Stromal cell of bone marrow (primary cell): ENCODE measurements around the gene DHRSX.
"Not testable (repeated sequence)": the region's sequence is repeated elsewhere in the genome, so short reads cannot be mapped to it uniquely, and the experiment has no call there.

Experiments used
- DNase-seq: peaks from one replicate; pipeline ENCODE4 v3.0.0-alpha.2; 2012; ENCODE audit warnings: low read depth

Gene DHRSX

GRCh38 chrX:2351321-2351720 lies 149.5 kb downstream of the DHRSX start:
- DNase-seq: peak; percentile 69

DNA sequence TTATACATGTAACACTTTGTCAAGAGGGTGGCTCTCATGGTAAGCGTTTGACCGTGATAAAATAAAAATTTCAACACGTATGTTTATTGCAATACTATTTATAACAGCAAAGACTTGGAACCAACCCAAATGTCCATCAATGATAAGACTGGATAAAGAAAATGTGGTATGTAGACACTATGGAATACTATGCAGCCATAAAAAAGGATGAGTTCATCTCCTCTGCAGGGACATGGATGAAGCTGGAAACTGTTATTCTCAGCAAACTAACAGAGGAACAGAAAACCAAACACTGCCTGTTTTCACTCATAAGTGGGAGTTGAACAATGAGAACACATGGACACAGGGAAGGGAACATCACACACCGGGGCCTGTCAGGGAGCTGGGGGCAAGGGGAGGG lies 150.1 kb downstream of the DHRSX start:
- DNase-seq: not testable (repeated sequence)

DNA sequence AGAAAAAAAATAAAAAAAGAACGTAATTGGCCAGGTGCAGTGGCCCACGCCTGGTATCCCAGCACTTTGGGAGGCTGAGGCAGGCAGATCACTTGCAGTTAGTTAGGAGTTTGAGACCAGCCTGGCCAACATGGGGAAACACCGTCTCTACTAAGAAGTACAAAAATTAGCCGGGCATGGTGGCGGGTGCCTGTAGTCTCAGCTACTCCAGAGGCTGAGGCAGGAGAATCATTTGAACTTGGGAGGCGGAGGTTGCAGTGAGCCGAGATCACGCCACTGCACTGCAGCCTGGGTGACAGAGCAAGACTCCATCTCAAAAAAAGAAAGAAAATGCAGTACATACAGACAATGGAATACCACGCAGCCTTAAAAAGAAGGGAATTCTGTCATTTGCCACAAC lies 150.7 kb downstream of the DHRSX start:
- not testable (repeated sequence) for DNase-seq

DNA sequence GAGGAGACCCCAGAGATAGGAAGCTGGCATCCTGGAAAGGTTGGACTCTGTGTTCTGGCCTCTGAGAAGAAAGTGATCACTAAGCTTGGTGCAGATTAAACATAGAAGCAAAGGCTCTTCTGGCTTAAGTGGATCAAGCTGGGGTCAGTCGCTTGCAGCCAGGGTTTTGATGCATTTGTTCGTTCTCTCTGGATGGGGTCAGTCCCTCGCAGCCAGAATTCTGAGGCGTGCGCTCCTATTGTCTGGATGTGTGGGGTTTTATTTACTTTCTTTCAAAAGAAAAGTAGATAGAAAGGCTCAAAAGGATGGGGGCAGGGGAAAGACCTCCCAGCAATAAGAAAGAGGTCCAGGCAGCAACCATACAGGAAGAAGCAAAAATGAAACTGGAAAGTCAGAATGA lies 152.6 kb downstream of the DHRSX start:
- no peak for DNase-seq

DNA sequence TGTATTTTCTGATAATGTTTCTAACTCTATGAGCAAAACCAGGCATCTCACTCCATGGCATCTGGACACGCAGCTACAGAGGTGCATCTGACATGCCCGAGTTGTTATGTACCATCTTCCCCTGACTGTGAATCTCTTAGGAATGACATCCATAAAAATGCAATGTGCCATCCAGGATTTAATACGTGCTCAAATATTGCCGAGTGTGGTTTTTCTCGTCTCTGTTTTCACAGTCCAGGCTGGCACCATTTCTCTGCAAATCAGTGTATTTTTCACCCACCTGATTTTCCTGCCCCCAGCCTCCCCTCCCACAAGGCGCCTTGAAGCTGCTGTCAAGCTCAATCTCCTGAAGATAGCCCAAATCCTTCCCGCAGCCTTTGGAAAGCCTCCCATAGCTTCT lies 154.6 kb downstream of the DHRSX start:
- no peak for DNase-seq

- DNase-seq: no peak
Measured at GRCh38 chrX:2345562-2345961, 155.2 kb downstream of the DHRSX start.

DNA sequence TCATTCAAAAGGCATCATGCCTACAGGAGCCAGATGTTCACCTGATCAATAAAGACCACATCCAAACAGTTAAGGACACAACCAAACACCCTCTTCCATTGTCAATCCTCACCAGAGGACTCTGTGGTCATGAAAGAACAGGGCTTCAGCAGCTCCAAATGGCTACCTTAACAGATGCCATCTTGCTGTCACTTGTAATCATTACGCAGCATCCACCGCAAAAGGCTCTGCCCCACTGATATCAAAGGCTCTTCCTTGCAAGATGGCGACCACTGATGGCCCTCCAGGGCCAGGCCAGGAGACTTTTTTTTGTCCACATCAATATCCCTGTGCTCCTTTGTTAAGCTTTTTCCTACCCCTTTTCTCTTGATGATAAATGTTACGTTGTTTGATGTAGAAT lies 157.4 kb downstream of the DHRSX start:
- no peak for DNase-seq

GRCh38 chrX:2342874-2343273 lies 157.9 kb downstream of the DHRSX start:
- DNase-seq: no peak

- no peak for DNase-seq
Measured at GRCh38 chrX:2342281-2342688, 158.5 kb downstream of the DHRSX start.

DNA sequence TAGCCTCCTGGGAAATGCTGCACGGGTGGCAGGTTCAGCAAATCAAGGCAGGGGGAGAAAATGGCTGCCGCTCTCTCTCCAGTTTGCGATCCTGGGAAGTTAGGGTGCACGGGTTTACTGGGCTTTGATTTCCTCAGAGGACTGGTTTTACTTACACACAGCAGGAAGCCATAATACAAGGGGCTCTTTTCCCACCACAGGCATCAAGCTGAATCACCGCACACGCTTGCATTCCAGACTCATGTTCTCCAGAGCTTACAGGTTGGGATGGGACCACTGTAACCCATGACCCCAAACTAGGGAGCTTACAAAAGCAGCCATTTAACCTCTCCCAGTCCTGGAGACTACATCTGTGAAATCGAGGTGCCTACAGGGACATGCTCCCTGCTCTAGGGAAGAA lies 159.8 kb downstream of the DHRSX start:
- DNase-seq: no peak

GRCh38 chrX:2336181-2336580 lies 164.6 kb downstream of the DHRSX start:
- no peak for DNase-seq

GRCh38 chrX:2334237-2334636 lies 166.5 kb downstream of the DHRSX start:
- no peak for DNase-seq

- no peak for DNase-seq
Measured at GRCh38 chrX:2332252-2332651, 168.5 kb downstream of the DHRSX start.

DNA sequence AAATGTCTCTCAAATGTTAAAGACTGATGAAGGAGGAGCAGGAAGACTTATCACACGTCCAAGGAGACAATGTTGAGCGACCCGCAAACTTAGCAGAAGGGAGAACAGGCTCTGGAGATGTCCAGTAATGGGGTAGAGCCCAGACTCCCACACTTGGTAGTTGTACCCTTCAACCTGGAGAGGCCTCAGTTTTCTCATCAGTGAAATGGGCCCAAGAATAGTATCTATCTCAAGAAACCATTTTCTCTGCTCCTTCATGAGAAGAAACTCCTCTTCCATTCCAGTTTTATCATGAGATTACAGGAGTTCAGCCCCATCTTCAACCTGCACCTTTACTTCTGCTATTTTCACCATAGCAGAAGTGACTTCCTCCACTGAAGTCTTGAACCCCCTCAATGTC lies 169.9 kb downstream of the DHRSX start:
- no peak for DNase-seq

GRCh38 chrX:2330487-2330886 lies 170.3 kb downstream of the DHRSX start:
- no peak for DNase-seq

DNA sequence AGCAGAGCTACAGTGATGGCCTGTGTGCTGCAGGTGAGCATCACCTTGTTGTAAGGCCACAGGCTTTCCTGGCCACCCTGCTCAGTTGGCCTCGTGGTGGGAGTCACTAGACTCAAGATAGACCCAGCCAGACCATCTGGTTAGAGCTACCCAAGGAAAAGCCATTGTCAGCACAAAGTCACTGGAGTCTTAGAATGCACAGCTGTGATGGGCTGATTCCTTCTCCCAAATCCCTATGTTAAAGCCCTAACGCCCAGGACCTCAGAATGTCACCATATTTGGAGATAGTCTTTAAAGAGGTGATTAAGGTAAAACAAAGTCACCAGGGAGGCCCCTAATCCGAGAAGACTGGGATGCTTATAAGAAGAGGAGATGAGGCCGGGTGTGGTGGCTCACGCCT lies 173.4 kb downstream of the DHRSX start:
- DNase-seq: no peak

DNA sequence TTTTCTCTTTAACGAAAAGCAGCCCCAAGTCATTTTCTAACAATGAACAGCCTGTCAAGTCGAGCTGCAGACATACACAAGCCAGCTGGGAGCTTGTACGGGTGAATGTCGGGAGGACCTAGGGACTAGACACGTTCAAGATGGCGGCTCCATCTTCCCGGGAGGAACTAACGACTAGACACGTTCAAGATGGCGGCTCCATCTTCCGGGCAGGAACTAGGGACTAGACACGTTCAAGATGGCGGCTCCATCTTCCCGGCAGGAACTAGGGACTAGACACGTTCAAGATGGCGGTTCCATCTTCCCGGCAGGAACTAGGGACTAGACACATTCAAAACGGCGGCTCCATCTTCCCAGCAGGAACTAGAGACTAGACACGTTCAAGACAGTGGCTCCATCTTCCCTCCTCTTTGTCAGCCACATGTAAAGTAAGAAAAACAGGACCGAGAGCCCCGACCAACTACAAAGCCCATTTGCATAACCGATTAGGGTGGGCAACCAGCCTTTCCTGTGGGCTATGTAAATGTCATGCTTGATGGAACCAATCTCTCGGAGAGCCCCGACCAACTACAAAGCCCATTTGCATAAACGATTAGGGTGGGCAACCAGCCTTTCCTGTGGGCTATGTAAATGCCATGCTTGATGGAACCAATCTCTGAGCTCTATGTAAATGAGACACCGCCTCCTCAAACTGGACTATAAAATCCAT lies 175.5 kb downstream of the DHRSX start:
- peak; percentile 65 for DNase-seq

DNA sequence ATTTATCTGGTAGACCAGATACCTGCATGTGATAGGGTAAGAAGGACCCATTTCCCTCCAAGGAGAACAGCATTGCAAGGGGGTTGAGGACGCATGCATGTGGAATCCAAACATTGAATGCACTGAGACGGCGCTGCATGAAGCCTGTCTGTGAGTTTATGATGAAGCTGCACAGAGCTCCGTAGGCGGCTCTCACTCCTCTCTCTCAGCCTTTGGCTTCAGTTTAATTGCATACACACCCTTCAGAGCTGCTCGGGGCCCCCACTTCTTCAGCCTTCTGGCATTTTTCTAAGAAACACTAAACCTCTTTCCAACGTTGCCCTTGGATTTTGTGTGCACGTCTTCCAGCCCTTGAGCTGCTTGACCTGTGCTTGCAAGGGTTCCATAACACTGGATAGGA lies 176.6 kb downstream of the DHRSX start:
- no peak for DNase-seq

DNA sequence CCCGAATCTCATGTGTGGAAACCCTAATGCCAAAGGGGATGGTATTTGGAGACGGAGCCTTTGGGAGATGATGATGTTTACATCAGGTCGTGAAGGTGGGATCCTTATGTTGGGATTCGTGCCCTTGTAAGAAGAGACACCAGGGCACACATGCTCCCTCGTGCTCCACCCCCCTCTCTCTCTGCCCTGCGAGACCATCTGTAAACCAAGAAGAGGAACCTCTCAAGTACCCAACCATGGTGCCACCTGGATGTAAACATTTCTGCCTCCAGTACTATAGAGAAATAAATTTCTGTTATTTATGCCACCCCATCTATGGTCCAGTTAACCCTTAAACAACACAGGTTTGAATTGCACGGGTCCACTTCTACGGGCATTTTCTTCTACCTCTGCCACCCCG lies 179.4 kb downstream of the DHRSX start:
- DNase-seq: no peak

GRCh38 chrX:2320580-2321327 lies 180.0 kb downstream of the DHRSX start:
- peak; percentile 28 for DNase-seq

- DNase-seq: no peak
Measured at GRCh38 chrX:2320089-2320488, 180.7 kb downstream of the DHRSX start.

DNA sequence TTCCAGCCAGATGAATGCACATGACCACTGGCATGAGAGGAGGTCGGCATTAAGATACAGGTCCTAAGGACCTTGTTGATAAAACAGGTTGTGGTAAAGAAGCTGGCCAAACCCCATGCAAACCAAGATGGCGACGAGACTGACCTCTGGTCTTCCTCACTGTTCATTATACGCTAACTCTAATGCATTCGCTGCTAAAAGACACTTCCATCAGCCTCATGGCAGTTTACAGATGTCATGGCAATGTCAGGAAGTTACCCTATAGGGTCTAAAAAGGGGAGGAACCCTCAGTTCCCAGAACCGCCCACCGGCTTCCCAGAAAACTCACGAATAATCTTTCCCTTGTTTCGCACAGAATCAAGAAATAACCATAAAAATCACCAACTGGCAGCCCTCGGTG lies 182.4 kb downstream of the DHRSX start:
- DNase-seq: no peak

- no peak for DNase-seq
Measured at GRCh38 chrX:2317527-2318055, 183.2 kb downstream of the DHRSX start.

DNA sequence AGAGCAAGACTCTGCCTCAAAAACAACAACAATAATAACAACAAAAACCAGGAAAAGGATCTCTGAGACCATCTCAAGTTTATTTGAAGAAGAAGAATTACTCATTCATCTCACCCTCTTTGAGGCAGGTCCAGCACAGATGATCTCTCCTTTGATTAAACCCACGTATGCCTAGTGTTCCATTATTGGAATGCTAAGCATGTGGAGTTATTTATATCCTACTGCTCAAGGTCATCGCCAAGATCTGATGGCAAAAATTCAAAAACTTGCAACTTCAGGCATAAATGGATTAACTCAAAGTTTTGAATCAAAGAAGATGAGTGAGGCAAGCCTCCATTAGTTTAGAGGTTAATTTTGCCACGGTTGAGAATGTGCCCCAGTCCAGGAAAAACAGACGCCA lies 184.2 kb downstream of the DHRSX start:
- no peak for DNase-seq
